Measurements from ENCODE around the gene NBPF3. TPM values are rescaled to one million over a fixed set of nuclear protein-coding genes. Genes with fewer than 3 reads are reported as not detected.
A peak's percentile ranks its signal among the peaks of the same experiment; 100 is the strongest.

NBPF3 gene
- total RNA-seq, 1 donor from 2014 or later: 22.0 TPM

DNA sequence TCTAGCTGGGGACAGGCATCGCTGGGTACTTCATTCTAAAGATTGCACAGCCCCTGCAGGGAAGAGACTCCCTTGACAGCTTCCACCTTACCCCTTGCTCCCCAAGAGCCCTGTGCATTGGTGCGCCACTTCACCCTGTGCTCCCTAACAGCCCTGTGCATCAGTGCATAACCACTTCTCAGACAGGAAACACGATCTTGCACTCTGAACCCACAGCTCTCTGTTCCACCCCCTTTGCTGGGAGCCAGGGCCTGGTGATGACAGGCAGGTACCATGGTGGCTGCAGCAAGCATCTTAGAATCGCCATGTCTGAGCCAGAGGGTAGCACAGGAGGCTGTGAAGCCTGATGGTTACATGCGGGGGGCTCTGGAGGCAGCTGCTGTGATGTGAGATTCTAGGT lies 74.3 kb downstream of the NBPF3 start:
- TF ChIP-seq EZH2 (IDR thresholded peaks at IDR 0.05): no peak
- TF ChIP-seq EZH2phosphoT487 (IDR thresholded peaks at IDR 0.05): no peak
- TF ChIP-seq, protein P1, sequence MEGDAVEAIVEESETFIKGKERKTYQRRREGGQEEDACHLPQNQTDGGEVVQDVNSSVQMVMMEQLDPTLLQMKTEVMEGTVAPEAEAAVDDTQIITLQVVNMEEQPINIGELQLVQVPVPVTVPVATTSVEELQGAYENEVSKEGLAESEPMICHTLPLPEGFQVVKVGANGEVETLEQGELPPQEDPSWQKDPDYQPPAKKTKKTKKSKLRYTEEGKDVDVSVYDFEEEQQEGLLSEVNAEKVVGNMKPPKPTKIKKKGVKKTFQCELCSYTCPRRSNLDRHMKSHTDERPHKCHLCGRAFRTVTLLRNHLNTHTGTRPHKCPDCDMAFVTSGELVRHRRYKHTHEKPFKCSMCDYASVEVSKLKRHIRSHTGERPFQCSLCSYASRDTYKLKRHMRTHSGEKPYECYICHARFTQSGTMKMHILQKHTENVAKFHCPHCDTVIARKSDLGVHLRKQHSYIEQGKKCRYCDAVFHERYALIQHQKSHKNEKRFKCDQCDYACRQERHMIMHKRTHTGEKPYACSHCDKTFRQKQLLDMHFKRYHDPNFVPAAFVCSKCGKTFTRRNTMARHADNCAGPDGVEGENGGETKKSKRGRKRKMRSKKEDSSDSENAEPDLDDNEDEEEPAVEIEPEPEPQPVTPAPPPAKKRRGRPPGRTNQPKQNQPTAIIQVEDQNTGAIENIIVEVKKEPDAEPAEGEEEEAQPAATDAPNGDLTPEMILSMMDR (IDR thresholded peaks at IDR 0.05): no peak

DNA sequence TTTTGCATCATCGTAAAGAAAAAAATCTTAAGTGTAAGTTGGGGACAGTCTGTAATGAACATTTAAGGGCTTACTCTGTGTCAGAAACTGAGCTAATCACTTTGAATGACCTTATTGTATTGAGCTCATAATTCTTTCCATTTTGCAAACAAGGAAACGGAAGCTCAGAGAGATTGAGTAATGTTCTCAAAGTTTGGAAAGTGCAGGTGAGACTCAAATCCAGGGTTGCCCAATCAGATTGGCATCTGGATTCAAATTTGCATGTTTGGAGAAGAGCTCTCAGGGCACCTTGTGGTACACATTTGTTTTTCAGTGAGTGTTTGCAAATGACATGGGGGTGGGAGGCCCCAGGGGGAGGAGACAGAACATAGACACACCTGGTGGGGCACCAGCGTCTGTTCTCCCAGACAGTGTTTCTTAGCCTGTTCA lies 77.2 kb downstream of the NBPF3 start:
- H3K27ac ChIP-seq: no peak overlapping the region
- no peak overlapping the region for H3K4me3 Mint-ChIP-seq
- H3K4me1 ChIP-seq: peaks cover 26% of the 10 kb centered on the region
- H3K9me3 ChIP-seq (ENCODE audit: low read depth): no peaks in the 10 kb centered on the region
- H3K36me3 ChIP-seq: no peaks in the 10 kb centered on the region
- TF ChIP-seq EZH2phosphoT487 (IDR thresholded peaks at IDR 0.05): no peak
- H3K27me3 ChIP-seq: no peaks in the 10 kb centered on the region
- H3F3A ChIP-seq (ENCODE audit: low read depth): peaks cover 8% of the 10 kb centered on the region
- no peak for DNase-seq (ENCODE audit: low spot score)
- peaks cover 4% of the 10 kb centered on the region for H3K27me3 Mint-ChIP-seq (ENCODE audit: insufficient read depth, low read depth)
- H3K4me2 ChIP-seq: no peak overlapping the region
- peaks cover 99% of the 10 kb centered on the region for H4K20me1 ChIP-seq (ENCODE audit: low read depth)
- peaks cover 35% of the 10 kb centered on the region for H3K4me1 Mint-ChIP-seq
- no peaks in the 10 kb centered on the region for H3K36me3 Mint-ChIP-seq
- H3K9me3 Mint-ChIP-seq: no peaks in the 10 kb centered on the region
- H3K4me3 ChIP-seq: no peak overlapping the region
- H3K79me2 ChIP-seq (ENCODE audit: low read depth): peaks cover 99% of the 10 kb centered on the region
- H3K27ac Mint-ChIP-seq: no peak overlapping the region
- no peak overlapping the region for H3K9ac ChIP-seq
- no peak overlapping the region for H2AFZ ChIP-seq (replicated peaks)

More for the DNA sequence above, 74.3 kb downstream of the NBPF3 start:
- Mint-ChIP-seq H3K4me3 (no peak overlapping the region), H3K27ac (peak overlapping the region; percentile 25), H3K4me1 (peaks cover 44% of the 10 kb centered on the region), H3K36me3 (no peaks in the 10 kb centered on the region), H3K9me3 (no peaks in the 10 kb centered on the region), H3K27me3 (ENCODE audit: insufficient read depth, low read depth) (peaks cover 7% of the 10 kb centered on the region)
- H3F3A ChIP-seq (ENCODE audit: low read depth): peaks cover 24% of the 10 kb centered on the region
- H3K36me3 ChIP-seq: no peaks in the 10 kb centered on the region
- H3K9me3 ChIP-seq (ENCODE audit: low read depth): no peaks in the 10 kb centered on the region
- H3K9ac ChIP-seq: no peak overlapping the region
- H3K79me2 ChIP-seq (ENCODE audit: low read depth): peaks cover 97% of the 10 kb centered on the region
- H3K27me3 ChIP-seq: no peaks in the 10 kb centered on the region
- H4K20me1 ChIP-seq (ENCODE audit: low read depth): peaks cover 87% of the 10 kb centered on the region
- no peak overlapping the region for H2AFZ ChIP-seq (replicated peaks)
- H3K27ac ChIP-seq: no peak overlapping the region
- DNase-seq (ENCODE audit: low spot score): no peak
- H3K4me2 ChIP-seq: no peak overlapping the region
- peaks cover 25% of the 10 kb centered on the region for H3K4me1 ChIP-seq
- H3K4me3 ChIP-seq: no peak overlapping the region

- peaks cover 99% of the 10 kb centered on the region for H4K20me1 ChIP-seq (ENCODE audit: low read depth)
- peaks cover 8% of the 10 kb centered on the region for H3F3A ChIP-seq (ENCODE audit: low read depth)
- peaks cover 99% of the 10 kb centered on the region for H3K79me2 ChIP-seq (ENCODE audit: low read depth)
- H3K36me3 Mint-ChIP-seq: no peaks in the 10 kb centered on the region
- no peaks in the 10 kb centered on the region for H3K36me3 ChIP-seq
- H2AFZ ChIP-seq (replicated peaks): no peak overlapping the region
- H3K27ac ChIP-seq: no peak overlapping the region
- no peak overlapping the region for H3K4me3 Mint-ChIP-seq
- H3K9me3 Mint-ChIP-seq: no peaks in the 10 kb centered on the region
- H3K27me3 ChIP-seq: no peaks in the 10 kb centered on the region
- H3K4me3 ChIP-seq: no peak overlapping the region
- TF ChIP-seq EZH2phosphoT487 (IDR thresholded peaks at IDR 0.05) (no peak), EZH2 (IDR thresholded peaks at IDR 0.05) (no peak)
- TF ChIP-seq, protein P1 (IDR thresholded peaks at IDR 0.05): no peak
- no peak for DNase-seq (ENCODE audit: low spot score)
- H3K4me1 ChIP-seq: peaks cover 19% of the 10 kb centered on the region
- no peak overlapping the region for H3K4me2 ChIP-seq
- peaks cover 29% of the 10 kb centered on the region for H3K4me1 Mint-ChIP-seq
- no peak overlapping the region for H3K9ac ChIP-seq
- no peaks in the 10 kb centered on the region for H3K9me3 ChIP-seq (ENCODE audit: low read depth)
- peaks cover 4% of the 10 kb centered on the region for H3K27me3 Mint-ChIP-seq (ENCODE audit: insufficient read depth, low read depth)
- H3K27ac Mint-ChIP-seq: no peak overlapping the region
Measured at GRCh38 chr1:21517660-21518480, 77.9 kb downstream of the NBPF3 start.

Data from neural progenitor cell (in vitro differentiated cells).